H1 (cell line): ENCODE data around the gene MTNR1A. TPM values are rescaled to one million over a fixed set of nuclear protein-coding genes. Genes with fewer than 3 reads are reported as not detected.

Source experiments
- ATF3 ChIP-seq: IDR thresholded peaks from 2 replicates; pipeline ENCODE4 v1.6.1; 2011; ENCODE audit warnings: low read depth, mild to moderate bottlenecking, low read length; ENCODE audit not compliant: insufficient read depth
- CBX5 ChIP-seq: fragments of 300-800, 300-1000 bp; sonication (generic); IDR thresholded peaks from 2 replicates; pipeline ENCODE4 v1.7.1; 2016; ENCODE audit warnings: antibody characterized with exemption, low read length, low read depth
- CHD1 ChIP-seq: IDR thresholded peaks from 2 replicates; pipeline ENCODE4 v1.6.1; 2012; ENCODE audit warnings: low read depth, low read length, improper control_type of control experiment
- CHD7 ChIP-seq: fragments of 300-600 bp; sonication (generic); IDR thresholded peaks from 2 replicates; pipeline ENCODE4 v1.7.1; 2012; ENCODE audit warnings: low read length, moderate library complexity, mild to moderate bottlenecking, inconsistent platforms; ENCODE audit not compliant: insufficient replicate concordance
- NRF1 ChIP-seq: IDR thresholded peaks from 2 replicates; pipeline ENCODE4 v1.6.1; 2011; ENCODE audit warnings: mild to moderate bottlenecking, low read depth, low read length, improper control_type of control experiment
- POLR2AphosphoS5 ChIP-seq: IDR thresholded peaks from 2 replicates; pipeline ENCODE4 v1.6.1; 2011; ENCODE audit warnings: low read depth, low read length
- RXRA ChIP-seq: IDR thresholded peaks from 2 replicates; pipeline ENCODE4 v1.6.1; 2011; ENCODE audit warnings: low read depth, mild to moderate bottlenecking, low read length, moderate library complexity; ENCODE audit not compliant: insufficient read depth
- TEAD4 ChIP-seq: IDR thresholded peaks from 2 replicates; pipeline ENCODE4 v1.6.1; 2012; ENCODE audit warnings: low read depth, low read length, inconsistent platforms, mixed read lengths
- polyA plus RNA-seq, 7 experiments: library from polyadenylated mRNA; depleted of rRNA in 3 of 7; stranded (reverse) in 5 of 7; unstranded in 2 of 7; fragments of >200 nt in 5 of 7; fragments of 200-250 nt in 2 of 7; gene quantifications; 1 replicate in 5 of 7; 2 replicates in 1 of 7; 4 replicates in 1 of 7; pipeline versions ENCODE4 v1.2.1 to v1.2.3, GENCODE V29; 2011 to 2013; ENCODE audit warnings: missing spikeins in 2 of 7, mixed read lengths in 2 of 7
- total RNA-seq: library from RNA; stranded (reverse); fragmentation: NEBNext Ultra II Directional; extraction: Animal tissue kit (Norgen Biotek cat#: 25700); gene quantifications from 2 replicates; pipeline ENCODE4 v1.2.1, GENCODE V29; 2021
- TF ChIP-seq, protein P1 (sequence below): IDR thresholded peaks from 2 replicates; pipeline ENCODE4 v1.6.1; 2011; ENCODE audit warnings: low read length, improper control_type of control experiment

Gene MTNR1A
- total and polyA plus RNA-seq, 2 of the 8 experiments (the other 6 are each of a cell fraction or from before 2014, with no cell fraction given), result 0.45 to 1.0 TPM

GRCh38 chr4:186541801-186542200 is 13.6 kb downstream of the MTNR1A start (continued):
- TF ChIP-seq CHD7 (no peak), NRF1 (no peak), CHD1 (no peak), CBX5 (no peak), ATF3 (no peak), POLR2AphosphoS5 (no peak), TEAD4 (no peak), RXRA (no peak)
- TF ChIP-seq, protein P1, sequence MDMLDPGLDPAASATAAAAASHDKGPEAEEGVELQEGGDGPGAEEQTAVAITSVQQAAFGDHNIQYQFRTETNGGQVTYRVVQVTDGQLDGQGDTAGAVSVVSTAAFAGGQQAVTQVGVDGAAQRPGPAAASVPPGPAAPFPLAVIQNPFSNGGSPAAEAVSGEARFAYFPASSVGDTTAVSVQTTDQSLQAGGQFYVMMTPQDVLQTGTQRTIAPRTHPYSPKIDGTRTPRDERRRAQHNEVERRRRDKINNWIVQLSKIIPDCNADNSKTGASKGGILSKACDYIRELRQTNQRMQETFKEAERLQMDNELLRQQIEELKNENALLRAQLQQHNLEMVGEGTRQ, result no peak
